ENCODE measurements around the gene ADCYAP1R1. TPM values are rescaled to one million over a fixed set of nuclear protein-coding genes. Genes with fewer than 3 reads are reported as not detected.

The ADCYAP1R1 gene
- total RNA-seq, 1 donor from 2014 or later, result not detected

DNA sequence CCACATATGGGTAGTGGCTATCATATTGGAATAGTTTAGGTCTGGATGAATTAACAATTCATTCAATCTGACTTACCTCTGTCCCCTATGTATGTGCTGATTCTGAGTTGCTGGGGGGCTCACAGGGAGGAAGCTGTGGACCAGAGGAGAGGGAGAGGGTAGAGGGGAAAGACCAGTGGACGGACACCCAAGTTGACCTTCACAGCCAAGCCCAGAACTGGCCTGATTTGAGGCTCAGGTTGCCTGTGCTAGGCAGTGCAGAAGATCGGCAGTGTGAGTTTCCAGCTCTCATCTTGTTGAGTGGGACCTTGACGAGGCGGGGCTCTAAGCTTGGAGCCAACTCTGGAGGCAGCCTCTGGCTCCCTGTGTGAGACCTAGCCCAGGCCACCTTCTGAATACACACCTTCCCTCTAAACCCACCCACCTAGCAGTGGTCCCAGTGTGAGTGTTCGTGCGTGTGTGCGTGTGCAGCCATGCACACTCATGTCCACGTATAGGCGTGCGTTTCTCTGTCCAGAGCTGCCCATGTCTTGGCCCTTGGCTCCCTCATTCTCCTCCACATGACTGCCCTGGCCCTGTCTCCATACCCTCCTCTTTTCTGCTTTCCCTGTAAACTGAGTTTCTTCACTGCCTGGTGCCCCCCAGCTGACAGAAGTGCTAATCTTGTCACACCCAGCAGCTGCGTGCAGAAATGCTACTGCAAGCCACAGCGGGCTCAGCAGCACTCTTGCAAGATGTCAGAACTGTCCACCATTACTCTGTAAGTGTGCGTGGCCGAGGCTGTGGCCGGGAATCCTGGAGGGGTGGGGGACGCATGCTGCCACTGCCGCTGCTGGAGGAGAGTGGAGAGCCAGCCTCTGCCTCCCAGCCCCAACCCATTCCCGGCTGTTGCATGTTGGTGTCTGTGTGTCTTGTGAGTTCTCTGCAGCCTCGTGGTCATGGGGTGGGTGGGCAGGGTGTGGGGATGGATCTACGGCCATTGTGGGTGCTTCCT is 47.6 kb downstream of the ADCYAP1R1 start:
- H3K4me3 Mint-ChIP-seq, result no peak overlapping the region
- CTCF ChIA-PET, result no interaction called here
- H3K36me3 Mint-ChIP-seq (ENCODE audit: low read depth), result no peaks in the 10 kb centered on the region
- intact Hi-C loops (cut with micrococcal nuclease), result no loop called here
- H3K4me1 Mint-ChIP-seq, result no peaks in the 10 kb centered on the region
- DNase-seq (no peak), ATAC-seq (ENCODE audit: low read depth) (no peak)
- H3K27me3 Mint-ChIP-seq, result no peaks in the 10 kb centered on the region
- no peaks in the 10 kb centered on the region for H3K9me3 Mint-ChIP-seq
- TF ChIP-seq, protein P1, sequence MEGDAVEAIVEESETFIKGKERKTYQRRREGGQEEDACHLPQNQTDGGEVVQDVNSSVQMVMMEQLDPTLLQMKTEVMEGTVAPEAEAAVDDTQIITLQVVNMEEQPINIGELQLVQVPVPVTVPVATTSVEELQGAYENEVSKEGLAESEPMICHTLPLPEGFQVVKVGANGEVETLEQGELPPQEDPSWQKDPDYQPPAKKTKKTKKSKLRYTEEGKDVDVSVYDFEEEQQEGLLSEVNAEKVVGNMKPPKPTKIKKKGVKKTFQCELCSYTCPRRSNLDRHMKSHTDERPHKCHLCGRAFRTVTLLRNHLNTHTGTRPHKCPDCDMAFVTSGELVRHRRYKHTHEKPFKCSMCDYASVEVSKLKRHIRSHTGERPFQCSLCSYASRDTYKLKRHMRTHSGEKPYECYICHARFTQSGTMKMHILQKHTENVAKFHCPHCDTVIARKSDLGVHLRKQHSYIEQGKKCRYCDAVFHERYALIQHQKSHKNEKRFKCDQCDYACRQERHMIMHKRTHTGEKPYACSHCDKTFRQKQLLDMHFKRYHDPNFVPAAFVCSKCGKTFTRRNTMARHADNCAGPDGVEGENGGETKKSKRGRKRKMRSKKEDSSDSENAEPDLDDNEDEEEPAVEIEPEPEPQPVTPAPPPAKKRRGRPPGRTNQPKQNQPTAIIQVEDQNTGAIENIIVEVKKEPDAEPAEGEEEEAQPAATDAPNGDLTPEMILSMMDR (IDR thresholded peaks at IDR 0.05), result no peak
- H3K27ac Mint-ChIP-seq, result no peak overlapping the region
- POLR2A ChIA-PET, result no interaction called here

DNA sequence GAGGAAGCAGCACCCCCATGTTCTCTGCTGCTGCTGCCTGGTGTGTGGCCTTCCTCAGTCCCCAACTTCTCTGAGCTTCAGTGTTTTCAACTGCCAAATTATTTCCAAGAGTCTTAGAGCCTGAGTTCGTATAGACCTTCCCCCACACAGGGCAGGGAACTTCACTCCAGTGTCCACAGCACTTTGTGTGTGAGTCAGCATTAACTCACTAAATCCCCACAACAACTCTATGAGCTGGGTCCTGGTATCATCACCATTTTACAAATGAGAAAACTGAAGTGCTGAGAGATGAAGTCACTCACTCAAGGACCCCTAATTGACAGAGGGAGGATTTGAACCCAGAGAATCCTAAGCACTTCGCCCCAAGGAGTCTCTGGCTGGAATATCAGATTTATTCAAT is 48.3 kb downstream of the ADCYAP1R1 start:
- H3K4me3 Mint-ChIP-seq, result no peak overlapping the region
- DNase-seq (no peak), ATAC-seq (ENCODE audit: low read depth) (no peak)
- intact Hi-C loops (cut with micrococcal nuclease), result no loop called here
- no peaks in the 10 kb centered on the region for H3K9me3 Mint-ChIP-seq
- no peaks in the 10 kb centered on the region for H3K27me3 Mint-ChIP-seq
- TF ChIP-seq, protein P1 (IDR thresholded peaks at IDR 0.05), result no peak
- H3K27ac Mint-ChIP-seq, result no peak overlapping the region
- no peaks in the 10 kb centered on the region for H3K36me3 Mint-ChIP-seq (ENCODE audit: low read depth)
- ChIA-PET CTCF (no interaction called here), POLR2A (no interaction called here)
- no peaks in the 10 kb centered on the region for H3K4me1 Mint-ChIP-seq

DNA sequence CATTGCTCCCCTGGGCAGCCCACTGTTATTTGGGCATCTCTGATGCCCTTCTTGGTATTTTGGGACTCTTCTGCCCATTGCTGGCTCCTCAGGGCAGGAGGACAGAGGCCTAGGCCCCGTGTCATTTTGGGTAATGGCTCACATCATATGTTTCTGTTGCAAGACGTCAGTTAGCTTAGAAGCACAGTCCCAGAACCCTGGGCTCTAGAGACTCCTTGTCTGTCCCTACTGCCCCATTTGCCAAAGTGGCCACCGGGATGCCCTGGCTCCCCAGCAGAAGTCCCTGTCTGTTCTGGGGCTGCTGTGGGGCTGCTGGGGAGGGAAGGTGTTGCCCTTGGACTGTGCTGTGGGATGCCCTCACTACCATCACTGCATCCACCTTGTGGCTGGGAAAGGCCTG is 48.8 kb downstream of the ADCYAP1R1 start:
- H3K9me3 Mint-ChIP-seq, result no peaks in the 10 kb centered on the region
- H3K4me1 Mint-ChIP-seq, result no peaks in the 10 kb centered on the region
- TF ChIP-seq, protein P1 (IDR thresholded peaks at IDR 0.05), result no peak
- no peak for ATAC-seq (ENCODE audit: low read depth)
- H3K4me3 Mint-ChIP-seq, result no peak overlapping the region
- no peak overlapping the region for H3K27ac Mint-ChIP-seq
- DNase-seq, result no peak
- POLR2A ChIA-PET, result no interaction called here
- intact Hi-C loops (cut with micrococcal nuclease), result no loop called here
- H3K27me3 Mint-ChIP-seq, result no peaks in the 10 kb centered on the region
- no peaks in the 10 kb centered on the region for H3K36me3 Mint-ChIP-seq (ENCODE audit: low read depth)
- CTCF ChIA-PET, result no interaction called here

DNA sequence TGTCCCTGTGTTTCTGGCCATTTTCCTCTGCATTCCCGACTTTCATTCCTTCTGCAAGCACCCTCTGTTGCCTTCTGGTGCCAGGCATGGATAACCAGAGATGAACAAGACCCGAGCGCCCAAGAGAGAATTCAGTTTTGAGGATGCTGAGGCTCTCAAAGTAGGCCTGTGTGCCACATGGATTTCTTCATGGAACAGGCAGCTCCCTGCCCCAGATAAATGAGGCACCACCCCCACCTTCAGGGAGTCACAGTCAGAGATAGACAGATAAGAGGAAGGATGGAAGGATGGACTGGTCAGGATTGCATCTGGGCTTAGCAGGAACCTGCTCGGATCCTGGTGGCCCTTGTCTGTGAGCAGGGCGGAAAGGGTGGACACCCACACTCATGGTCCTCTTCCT is 49.4 kb downstream of the ADCYAP1R1 start:
- ATAC-seq (ENCODE audit: low read depth) (no peak), DNase-seq (no peak)
- Mint-ChIP-seq H3K4me1 (no peaks in the 10 kb centered on the region), H3K36me3 (ENCODE audit: low read depth) (no peaks in the 10 kb centered on the region), H3K4me3 (no peak overlapping the region), H3K27me3 (no peaks in the 10 kb centered on the region), H3K27ac (no peak overlapping the region), H3K9me3 (no peaks in the 10 kb centered on the region)
- TF ChIP-seq, protein P1 (IDR thresholded peaks at IDR 0.05), result no peak
- CTCF ChIA-PET, result no interaction called here
- intact Hi-C loops (cut with micrococcal nuclease), result no loop called here
- POLR2A ChIA-PET, result no interaction called here

DNA sequence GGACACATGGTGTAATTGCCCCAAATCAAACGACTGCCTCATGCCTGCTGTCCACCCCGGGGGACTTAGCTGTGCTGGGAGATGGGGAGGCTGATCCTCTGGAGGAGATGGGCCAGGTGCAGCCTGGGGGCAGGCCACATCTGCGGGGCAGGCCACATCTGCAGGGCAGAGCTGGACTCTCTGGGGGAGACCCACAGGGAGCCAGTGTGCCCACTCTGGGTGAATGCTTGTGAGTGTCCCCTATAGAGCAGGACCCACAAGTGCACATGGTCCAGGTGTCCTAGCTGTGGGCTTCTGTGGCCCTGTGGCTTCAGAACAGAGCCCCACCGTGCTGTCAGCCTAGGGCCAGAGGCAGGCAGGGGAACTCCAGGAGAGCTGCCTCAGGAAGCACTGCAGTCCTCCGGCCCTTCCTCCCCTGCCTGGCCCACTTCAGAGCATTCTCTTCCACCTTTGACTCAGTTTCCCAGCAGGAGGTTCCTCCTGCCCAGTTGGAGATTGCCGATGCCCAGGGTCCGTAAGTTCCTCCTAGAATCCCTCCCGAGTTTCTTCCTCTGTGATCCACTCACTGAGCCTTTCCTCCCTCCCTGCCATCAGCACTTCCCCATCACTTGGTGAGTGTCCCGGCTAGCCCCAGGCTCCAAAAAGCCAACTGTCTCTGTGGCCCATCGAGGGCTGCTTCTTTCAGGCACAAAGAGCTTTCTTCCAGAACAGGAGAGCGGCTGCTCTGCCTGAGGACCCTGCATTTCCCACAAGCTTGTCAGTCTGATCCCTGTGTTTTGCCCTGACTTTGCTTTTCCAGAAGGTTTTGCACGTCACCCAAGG is 50.3 kb downstream of the ADCYAP1R1 start:
- Mint-ChIP-seq H3K9me3 (no peaks in the 10 kb centered on the region), H3K27me3 (no peaks in the 10 kb centered on the region), H3K27ac (no peak overlapping the region), H3K4me1 (no peaks in the 10 kb centered on the region), H3K4me3 (no peak overlapping the region), H3K36me3 (ENCODE audit: low read depth) (no peaks in the 10 kb centered on the region)
- ChIA-PET POLR2A (no interaction called here), CTCF (no interaction called here)
- ATAC-seq (ENCODE audit: low read depth) (no peak), DNase-seq (no peak)
- intact Hi-C loops (cut with micrococcal nuclease), result no loop called here
- TF ChIP-seq, protein P1 (IDR thresholded peaks at IDR 0.05), result no peak
